NK-92 (cell line): ENCODE data around the gene ACY1.
"Not testable (repeated sequence)": the region's sequence is repeated elsewhere in the genome, so short reads cannot be mapped to it uniquely, and the experiment has no call there.

Experiments used
- DNase-seq: peaks from one replicate; lab custom pipeline; 2025; ENCODE audit not compliant: unreplicated experiment; lab: John Stamatoyannopoulos, UW

The ACY1 gene

GRCh38 chr3:51982352-51982837, 940 bp upstream of the ACY1 start:
- DNase-seq: no peak

- no peak for DNase-seq
Observed at GRCh38 chr3:51983578-51984268, 388 bp downstream of the ACY1 start.

- DNase-seq: no peak
Observed at GRCh38 chr3:51984269-51984647, 923 bp downstream of the ACY1 start.

- no peak for DNase-seq
Observed at GRCh38 chr3:51985063-51985462, 1.7 kb downstream of the ACY1 start.

- DNase-seq: no peak
Observed at GRCh38 chr3:51986010-51986947, 2.9 kb downstream of the ACY1 start.

GRCh38 chr3:51987568-51987967, 4.2 kb downstream of the ACY1 start:
- DNase-seq: no peak

GRCh38 chr3:51988286-51989146, 5.2 kb downstream of the ACY1 start:
- DNase-seq: no peak

- not testable (repeated sequence) for DNase-seq
Observed at GRCh38 chr3:51990501-51990971, 7.2 kb downstream of the ACY1 start.

- DNase-seq: no peak
Observed at GRCh38 chr3:51992017-51992682, 8.8 kb downstream of the ACY1 start.

GRCh38 chr3:51993657-51994056, 10.3 kb downstream of the ACY1 start:
- DNase-seq: not testable (repeated sequence)

GRCh38 chr3:51994530-51994929, 11.2 kb downstream of the ACY1 start:
- no peak for DNase-seq

- DNase-seq: peak; percentile 59
Observed at GRCh38 chr3:51995346-51996163, 12.2 kb downstream of the ACY1 start, which contains the start of gene RPL29. TSS of gene RPL29 (minus strand) at chr3:51995895. CDS start at chr3:51995461, 434 bp downstream.

- DNase-seq: no peak
Observed at GRCh38 chr3:51997172-51997571, 13.8 kb downstream of the ACY1 start.

GRCh38 chr3:51997935-51998596, 14.7 kb downstream of the ACY1 start:
- no peak for DNase-seq

GRCh38 chr3:51998774-51999173, 15.4 kb downstream of the ACY1 start:
- DNase-seq: no peak

GRCh38 chr3:51999846-52000245, 16.5 kb downstream of the ACY1 start:
- no peak for DNase-seq

GRCh38 chr3:52001443-52001974, 18.2 kb downstream of the ACY1 start:
- DNase-seq: no peak

- DNase-seq: no peak
Observed at GRCh38 chr3:52002748-52003147, 19.4 kb downstream of the ACY1 start.
